CD4-positive, alpha-beta T cell treated with Interleukin-6 for 4 hours (primary cell): ENCODE data around the gene PACS2.
"Not testable (repeated sequence)": the region's sequence is repeated elsewhere in the genome, so short reads cannot be mapped to it uniquely, and the experiment has no call there.

ENCODE experiments used
- DNase-seq: peaks from one replicate; pipeline ENCODE4 v3.0.0-alpha.2; 2020; ENCODE audit warnings: mixed read lengths

Gene PACS2

GRCh38 chr14:105315941-105316576, 1.5 kb downstream of the PACS2 start:
- DNase-seq: peak; percentile 10

- no peak for DNase-seq
Measured at GRCh38 chr14:105316577-105316941, 2.0 kb downstream of the PACS2 start.

- DNase-seq: no peak
Measured at GRCh38 chr14:105316968-105317510, 2.5 kb downstream of the PACS2 start.

DNA sequence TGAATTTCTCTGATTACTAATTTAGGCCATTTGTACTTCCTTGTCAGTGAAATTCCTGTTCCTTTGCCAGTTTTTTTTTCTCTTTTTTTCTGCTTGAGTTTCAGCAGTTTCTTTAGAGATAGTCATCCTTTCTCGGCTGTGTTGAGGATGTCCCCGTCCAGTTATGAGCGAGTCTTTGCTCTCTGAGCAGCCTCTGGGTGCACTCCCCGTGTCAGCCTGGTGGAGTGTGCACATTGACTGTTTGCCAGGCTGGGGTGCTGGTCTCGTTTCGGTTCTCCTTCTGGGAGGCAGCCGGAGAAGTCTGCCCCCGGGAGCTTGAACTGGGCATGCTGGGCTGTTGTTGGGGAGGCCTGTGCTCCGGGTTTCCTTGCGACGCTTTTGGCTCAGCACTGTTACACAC, 3.0 kb downstream of the PACS2 start:
- no peak for DNase-seq

GRCh38 chr14:105322791-105323556, 8.4 kb downstream of the PACS2 start:
- no peak for DNase-seq

- no peak for DNase-seq
Measured at GRCh38 chr14:105323663-105324062, 9.1 kb downstream of the PACS2 start.

DNA sequence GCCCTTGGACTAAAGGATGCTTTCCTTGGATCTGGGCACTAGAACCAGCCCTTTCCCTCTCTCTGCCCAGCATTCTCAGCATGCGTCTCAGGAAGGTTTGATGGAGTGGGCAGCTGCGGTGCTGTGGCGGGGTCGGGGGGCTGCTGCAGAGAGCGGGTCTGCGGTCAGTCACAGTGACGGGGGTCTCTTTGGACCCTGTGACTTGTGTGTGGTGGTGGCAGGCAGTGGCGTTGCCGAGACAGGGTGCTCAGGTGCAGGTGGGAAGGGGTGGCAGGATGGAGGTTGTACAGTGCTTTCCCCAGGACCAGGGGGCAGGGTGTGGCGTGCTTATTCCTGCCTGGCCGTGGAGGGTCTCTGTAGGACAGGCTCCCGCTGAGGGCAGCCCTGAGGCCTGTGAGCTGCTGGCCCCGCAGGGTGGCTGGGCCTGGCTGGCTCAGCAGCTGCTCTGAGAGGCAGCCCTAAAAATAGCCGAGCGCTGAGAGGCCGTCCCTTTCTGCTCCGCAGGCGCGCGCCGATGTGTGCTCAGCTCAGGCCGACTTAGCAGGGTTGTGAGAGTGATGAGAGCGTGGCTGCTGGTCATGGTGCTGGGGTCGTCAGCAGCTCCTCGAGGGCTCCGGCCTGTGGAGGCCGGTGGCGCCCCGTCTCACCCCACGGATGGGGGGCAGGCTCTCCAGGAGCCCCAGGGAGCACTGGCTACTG, 9.7 kb downstream of the PACS2 start:
- DNase-seq: no peak

DNA sequence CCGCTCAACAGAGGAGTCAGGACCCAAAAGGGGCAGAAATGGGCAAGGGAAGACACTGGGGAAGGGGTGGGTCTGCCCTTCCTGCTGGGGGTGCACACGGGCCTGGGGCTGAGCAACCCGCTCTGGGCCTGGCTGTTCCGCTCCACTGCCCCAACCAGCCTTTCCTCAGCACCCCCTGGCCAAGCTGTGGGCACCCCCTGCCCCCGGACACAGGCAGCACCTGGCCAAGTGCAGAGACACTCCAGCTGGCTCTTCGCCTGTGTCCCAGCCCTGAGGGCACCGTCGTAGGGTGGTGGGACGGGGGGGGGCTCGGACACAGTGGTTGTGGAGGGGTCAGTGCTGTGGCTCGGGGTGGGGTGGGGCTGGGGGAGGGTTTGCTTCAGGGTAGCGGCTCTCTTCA, 10.3 kb downstream of the PACS2 start:
- DNase-seq: no peak

GRCh38 chr14:105325303-105325702, 10.8 kb downstream of the PACS2 start:
- no peak for DNase-seq

GRCh38 chr14:105325716-105326567, 11.4 kb downstream of the PACS2 start:
- DNase-seq: no peak

DNA sequence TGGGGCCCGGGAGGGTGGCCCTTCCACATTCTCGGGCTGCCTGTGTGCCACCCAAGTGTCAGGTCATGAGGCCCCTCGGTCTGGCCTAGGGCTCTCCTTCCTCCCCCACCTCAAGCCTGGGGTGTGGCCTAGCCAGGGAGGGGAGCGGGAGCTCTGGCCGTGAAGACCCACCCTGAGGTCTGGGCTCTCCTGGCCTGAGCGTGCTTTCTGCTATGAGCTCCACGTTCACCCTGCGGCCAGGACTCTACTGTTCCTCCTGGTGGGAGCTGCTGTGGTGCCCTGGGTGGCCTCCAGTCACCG, 12.0 kb downstream of the PACS2 start:
- no peak for DNase-seq

DNA sequence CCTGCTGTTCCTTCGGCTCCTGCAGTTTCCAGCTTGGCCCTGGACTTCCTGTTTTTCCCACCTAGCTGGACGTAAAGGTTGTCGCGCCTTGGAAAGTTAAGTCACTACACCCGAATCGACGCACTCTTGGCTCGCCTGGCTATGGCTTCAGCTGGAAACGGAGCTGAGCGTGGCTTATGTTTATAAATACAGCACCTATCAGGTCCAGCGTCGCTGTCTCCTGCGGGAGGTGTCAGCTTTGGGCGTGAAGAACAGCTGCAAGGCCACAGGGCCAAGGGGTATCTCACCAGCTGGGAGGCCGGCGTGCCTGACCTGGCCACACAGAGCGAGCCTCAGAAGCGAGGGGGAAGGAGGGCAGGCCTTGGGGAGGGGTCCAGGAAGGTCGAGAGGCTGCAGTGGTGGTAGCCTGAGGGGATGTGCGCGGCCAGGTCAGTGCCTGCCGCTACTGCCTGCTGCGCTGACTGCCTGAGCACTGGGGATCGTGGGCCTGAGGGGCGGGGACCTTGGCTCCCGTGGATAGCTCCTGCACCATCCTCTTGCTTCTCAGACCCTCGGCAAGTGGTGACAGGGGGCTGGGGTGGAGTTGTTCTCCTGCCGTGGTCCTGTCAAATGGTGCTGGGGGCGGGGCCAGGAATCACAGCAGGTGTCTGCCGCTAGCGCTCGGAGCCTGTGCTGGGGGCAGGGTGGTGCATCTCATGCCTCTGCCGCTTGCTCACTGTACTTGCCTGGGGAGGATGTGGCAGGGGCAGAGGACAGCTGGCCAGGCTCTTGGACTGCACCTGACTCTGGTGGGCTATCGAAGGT, 12.5 kb downstream of the PACS2 start:
- no peak for DNase-seq

DNA sequence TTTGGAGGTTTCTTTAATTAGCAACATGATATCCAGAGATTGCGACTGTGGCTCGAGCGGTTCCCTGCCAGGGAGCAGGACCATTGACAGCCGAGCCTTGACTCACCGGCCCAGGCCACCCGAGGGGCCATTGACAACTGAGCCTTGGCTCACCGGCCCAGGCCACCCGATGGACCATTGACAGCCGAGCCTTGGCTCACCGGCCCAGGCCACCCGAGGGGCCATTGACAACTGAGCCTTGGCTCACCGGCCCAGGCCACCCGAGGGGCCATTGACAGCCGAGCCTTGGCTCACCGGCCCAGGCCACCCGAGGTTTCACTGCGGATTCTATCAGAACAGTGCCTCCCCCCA, 13.1 kb downstream of the PACS2 start:
- not testable (repeated sequence) for DNase-seq

DNA sequence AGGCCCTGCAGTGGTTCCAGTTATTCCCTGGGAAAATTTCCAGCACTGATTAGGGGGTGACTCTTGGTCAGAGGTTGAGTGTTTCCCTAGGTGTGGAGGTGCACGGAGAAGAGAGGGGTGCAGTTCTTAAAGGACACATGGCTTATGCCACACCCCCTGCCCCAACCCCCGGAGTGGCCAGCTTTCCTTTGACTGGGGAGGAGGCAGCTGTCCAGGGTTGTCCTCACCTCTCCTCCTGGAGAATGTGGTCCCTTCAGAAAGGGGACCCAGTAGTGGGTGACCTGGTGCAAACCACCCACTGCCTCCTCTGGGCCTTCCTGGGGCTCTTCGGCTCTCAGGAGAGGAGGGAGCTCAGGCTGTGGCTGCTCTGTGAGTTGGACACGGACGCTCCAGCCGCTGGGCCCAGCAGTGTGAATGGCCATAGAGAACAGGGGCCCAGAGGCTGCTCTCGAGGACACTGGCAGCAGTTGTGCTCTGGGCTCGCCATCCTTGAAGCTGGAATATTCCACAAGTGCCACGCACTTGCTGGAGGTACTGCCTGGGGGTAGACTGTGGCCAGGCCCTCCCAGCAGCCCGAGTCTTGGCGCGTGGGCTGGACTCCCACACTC, 13.6 kb downstream of the PACS2 start:
- DNase-seq: no peak

GRCh38 chr14:105328678-105329390, 14.3 kb downstream of the PACS2 start:
- no peak for DNase-seq

DNA sequence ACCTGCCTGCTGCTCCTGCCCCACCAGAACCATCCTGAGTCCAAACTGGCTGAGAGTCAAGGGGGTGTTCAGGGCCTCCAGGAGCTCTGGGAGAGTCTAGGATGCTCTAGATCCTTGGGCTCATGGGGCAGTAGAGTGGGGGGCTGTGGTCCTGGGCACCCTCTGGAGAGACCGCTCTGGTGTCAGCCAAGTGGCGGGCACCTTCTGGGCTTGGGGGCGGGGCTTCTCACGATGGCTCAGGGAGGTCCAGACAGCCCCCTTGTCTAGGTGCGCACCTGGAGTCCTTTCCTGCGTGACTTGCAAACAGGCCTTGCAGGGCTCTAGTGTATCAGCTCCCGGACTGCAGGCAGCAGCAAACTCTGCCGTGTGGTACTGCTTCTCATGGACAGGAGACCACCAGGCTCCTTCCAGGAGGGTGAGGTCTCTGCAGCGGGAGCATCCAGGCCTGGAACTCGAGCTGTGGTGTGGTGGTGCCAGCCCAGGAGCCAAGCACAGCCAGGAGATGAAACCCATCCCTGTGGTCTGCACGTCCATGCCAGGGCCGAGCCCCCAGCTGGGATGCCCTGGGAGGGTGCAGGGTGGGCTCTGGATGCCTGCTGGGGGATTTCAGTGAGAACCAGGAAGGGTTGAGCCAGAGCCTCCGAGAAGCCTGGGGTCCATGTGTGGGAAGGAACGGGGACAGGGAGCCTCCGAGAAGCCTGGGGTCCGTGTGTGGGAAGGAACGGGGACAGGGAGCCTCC, 15.0 kb downstream of the PACS2 start:
- DNase-seq: no peak

DNA sequence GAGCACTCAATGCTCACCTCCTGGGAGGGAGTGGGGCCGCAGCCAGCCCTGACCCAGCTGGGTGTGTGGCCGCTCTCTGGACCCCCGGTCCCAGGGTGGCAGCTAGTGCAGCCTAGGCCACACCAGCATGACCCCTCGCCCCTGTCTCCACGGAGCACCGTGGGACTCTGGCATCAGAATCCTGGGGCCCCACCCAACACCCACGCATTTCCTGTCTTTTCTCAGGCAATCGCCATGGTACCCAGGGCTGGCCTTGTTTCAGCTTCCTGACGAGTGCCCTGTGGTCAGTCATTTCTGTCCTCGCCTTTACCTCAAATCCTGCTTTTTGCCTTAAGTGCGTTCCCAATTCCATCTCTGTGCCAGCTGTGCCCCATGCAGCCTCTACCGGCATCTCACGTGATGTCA, 15.9 kb downstream of the PACS2 start:
- DNase-seq: peak; percentile 19

DNA sequence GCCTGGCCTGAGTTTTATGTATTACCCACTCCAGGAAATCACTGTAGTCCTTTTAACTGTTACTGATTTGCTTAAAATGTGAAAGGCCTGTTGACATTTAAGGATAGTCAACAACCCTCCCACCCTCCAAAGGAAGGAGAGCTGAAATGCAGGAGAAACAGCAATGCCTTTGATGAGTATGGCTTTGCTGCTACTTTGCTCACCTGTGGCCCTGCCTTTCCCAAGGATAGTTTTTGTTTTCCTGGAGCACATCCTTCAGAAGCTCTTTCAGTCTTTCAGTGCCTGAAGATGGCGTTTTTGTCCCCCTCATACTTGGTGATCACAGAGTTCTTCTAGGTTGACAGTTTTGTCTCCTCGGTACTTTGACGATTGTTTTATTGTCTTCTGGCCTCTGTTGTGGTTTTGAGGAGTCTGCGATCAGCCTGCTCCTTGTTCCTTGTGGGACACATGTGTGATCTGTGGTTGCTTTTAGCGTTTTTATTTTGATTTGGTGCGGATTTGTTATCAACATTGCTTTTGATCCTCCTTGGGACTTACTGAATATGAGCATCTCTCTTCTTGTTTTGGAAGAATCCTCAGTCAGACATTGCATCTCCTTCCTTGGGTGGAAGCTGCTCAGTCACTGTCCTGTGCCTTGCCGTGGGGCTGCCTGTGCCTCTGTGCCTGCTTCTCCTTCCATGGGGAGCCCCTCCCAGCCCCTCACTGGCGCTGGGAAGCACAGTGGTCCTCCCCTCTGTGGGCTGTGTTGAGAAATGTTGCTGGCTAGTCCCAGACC, 17.2 kb downstream of the PACS2 start:
- DNase-seq: no peak

DNA sequence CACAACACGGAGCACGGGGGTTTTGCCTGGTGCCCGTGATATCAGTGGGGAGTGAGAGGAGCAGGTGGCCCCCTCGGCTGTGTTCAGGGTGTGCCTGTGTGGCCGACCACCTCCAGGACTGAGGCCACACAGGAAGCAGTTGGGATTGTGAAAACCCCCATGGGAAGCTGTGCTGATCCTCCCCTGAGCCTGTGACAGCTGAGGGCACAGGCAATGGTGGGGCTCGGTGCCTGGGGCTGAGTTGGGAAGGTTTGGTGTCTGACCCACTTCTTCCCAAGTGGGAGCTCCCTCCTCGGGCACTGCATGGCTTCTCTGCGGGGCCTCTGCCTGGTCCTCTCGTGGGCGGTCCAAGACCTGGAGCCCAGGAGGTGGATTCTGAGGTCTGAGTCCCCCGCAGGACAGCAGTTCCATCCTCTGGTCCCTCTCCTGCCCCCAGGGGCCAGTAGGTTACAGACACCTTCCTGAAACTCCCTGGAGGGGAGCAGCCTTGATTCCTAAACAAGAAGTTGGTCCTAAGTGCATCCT, 17.9 kb downstream of the PACS2 start:
- DNase-seq: no peak
